ENCODE measurements around the gene PPP1R11.
A peak's percentile ranks its signal among the peaks of the same experiment; 100 is the strongest.

PPP1R11 gene

DNA sequence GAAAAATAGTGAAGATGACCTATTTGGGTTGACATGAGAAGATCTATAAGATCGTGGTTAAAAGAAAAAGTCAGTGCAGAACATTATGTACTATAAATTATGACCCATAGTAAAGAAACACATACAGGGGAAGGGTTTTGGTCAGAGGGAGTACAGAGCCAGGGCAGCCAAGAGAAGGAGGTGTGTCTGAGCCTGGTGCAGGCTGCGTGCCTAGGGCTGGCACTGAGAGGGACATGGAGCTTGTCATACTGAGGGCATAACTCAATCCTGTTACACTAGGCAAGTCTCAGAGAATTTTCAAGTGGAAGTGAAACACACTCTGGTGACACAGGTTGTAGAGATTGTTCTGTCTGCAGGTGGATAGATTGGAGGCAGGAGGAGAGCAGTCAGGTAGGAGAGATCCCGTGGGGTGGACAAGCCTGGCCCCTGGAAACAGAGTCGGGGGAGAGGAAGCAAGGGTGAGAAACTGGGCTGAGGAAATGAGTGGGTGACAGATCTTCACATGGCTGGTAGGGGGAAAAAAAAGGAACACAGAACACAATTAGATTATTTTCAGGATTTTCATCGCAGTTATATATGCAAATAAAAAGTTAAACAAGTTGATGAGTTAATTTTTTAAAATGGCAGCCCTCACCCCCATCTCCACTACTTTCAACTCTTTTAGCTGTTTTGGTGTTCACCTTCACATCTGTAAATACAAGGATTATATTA, 27.1 kb downstream of the PPP1R11 start:
- H3K4me3 ChIP-seq = no peak overlapping the region
- no peak overlapping the region for H3K27ac ChIP-seq
- H3K27me3 ChIP-seq = peaks cover 0 to 88% of the 10 kb centered on the region in 2 donors
- intact Hi-C loops (cut with DNase I; ENCODE audit: low total_unique reads) = no loop called here
- no peaks in the 10 kb centered on the region for H3K36me3 ChIP-seq
- TF ChIP-seq, protein P1, sequence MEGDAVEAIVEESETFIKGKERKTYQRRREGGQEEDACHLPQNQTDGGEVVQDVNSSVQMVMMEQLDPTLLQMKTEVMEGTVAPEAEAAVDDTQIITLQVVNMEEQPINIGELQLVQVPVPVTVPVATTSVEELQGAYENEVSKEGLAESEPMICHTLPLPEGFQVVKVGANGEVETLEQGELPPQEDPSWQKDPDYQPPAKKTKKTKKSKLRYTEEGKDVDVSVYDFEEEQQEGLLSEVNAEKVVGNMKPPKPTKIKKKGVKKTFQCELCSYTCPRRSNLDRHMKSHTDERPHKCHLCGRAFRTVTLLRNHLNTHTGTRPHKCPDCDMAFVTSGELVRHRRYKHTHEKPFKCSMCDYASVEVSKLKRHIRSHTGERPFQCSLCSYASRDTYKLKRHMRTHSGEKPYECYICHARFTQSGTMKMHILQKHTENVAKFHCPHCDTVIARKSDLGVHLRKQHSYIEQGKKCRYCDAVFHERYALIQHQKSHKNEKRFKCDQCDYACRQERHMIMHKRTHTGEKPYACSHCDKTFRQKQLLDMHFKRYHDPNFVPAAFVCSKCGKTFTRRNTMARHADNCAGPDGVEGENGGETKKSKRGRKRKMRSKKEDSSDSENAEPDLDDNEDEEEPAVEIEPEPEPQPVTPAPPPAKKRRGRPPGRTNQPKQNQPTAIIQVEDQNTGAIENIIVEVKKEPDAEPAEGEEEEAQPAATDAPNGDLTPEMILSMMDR (IDR thresholded peaks at IDR 0.05) = no peak
- no peaks in the 10 kb centered on the region for H3K4me1 ChIP-seq
- no peaks in the 10 kb centered on the region for H3K9me3 ChIP-seq
- no peak for DNase-seq

DNA sequence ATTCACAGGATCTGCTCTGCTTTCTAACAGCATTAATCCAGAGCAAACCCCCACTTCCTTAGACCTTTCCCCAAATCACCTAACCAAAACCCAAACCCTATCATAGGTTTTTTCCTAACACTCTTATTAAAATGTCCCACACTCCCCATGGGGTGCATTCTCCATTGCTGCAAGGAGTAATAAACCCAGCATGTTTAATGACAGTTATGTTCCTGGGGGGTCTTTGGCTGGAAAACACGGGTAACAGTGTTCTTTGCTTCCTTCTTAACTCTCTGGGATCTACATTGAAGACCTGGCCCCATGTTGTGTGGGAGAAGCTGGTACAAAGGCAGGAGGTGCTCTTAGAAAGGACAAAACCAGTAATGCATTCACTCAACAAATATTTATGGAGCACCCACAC, 29.8 kb downstream of the PPP1R11 start:
- no peak for DNase-seq
- TF ChIP-seq, protein P1 (IDR thresholded peaks at IDR 0.05) = no peak
- no peaks in the 10 kb centered on the region for H3K36me3 ChIP-seq
- intact Hi-C loops (cut with DNase I; ENCODE audit: low total_unique reads) = no loop called here
- no peaks in the 10 kb centered on the region for H3K9me3 ChIP-seq
- H3K4me1 ChIP-seq = peaks cover 0 to 20% (median 16%) of the 10 kb centered on the region in 4 donors
- no peak overlapping the region for H3K27ac ChIP-seq
- H3K4me3 ChIP-seq = no peak overlapping the region
- H3K27me3 ChIP-seq = peaks cover 0 to 79% of the 10 kb centered on the region in 2 donors

DNA sequence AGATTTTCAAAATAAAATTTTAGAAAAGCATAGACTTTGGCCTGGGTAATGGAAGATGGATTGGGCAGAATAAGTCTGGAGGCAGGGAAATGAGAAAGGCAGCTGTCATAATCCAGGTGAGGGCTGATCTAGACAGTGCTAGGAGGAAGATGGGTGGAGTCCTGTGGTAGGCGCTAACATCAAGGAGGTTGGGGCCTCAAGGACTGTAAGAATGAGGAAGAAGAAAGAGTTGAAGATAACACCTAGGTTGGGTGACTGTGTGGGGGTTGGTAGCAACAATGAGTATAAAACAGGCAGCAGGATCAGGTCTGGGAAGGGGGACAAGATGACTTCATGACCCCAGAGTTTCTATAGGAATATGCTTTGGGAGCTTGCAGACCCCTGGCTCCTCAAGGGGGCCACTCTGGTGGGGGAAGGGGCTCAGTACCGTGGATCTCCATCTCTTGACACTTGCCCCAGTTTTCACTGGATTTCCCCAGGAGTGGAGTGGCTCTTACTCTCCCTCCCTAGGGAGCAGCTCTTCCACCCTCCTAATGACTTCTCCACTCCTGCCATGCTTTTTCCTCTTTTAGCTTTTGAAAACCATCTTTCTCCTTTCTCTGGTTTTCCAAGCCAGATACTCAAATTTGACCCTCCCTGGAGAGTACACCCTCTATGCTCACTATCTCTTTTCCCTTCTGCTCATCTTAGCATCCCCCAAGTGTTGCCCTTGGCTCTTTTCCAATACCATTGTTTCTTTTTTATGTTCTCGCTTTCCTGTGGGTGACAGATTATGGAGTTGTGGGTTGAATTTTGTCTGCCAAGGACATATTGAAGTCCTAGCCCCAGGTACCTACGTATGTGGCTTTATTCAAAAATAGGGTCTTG, 31.1 kb downstream of the PPP1R11 start:
- no peaks in the 10 kb centered on the region for H3K36me3 ChIP-seq
- no peaks in the 10 kb centered on the region for H3K9me3 ChIP-seq
- peaks cover 0 to 32% (median 21%) of the 10 kb centered on the region in 4 donors for H3K4me1 ChIP-seq
- intact Hi-C loops (cut with DNase I; ENCODE audit: low total_unique reads) = no loop called here
- TF ChIP-seq, protein P1 (IDR thresholded peaks at IDR 0.05) = no peak
- no peak overlapping the region for H3K27ac ChIP-seq
- no peak overlapping the region for H3K4me3 ChIP-seq
- DNase-seq = no peak
- peaks cover 0 to 68% of the 10 kb centered on the region in 2 donors for H3K27me3 ChIP-seq

DNA sequence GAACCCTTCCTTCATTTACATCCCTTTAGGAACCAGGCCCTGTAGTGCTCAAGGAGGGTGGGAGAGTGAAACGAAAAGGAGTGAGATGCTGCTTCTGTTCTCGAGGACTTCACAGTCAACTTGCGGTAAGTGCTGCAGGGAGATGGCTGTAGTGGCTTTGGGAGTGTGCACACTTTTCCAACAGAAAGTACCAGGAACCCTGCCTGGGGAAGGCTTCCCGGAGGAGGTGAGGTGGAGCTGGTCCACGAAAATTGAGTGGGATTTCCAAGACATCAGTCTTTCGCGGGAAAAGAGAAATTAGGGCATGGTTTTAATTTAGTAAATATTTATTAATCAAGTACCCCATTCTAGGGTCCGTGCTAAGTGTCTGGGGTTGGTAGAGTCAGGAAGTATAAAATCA, 33.2 kb downstream of the PPP1R11 start:
- peak overlapping the region in 1 of 2 donors; percentile 20 for H3K4me3 ChIP-seq
- H3K36me3 ChIP-seq = no peaks in the 10 kb centered on the region
- intact Hi-C loops (cut with DNase I; ENCODE audit: low total_unique reads) = loop anchor here (5.0 kb wide), 2 partner anchors 33 to 37 kb away; partner anchors contain the start of genes PPP1R11 and TRIM40
- DNase-seq = no peak
- peaks cover 0 to 38% (median 27%) of the 10 kb centered on the region in 4 donors for H3K4me1 ChIP-seq
- TF ChIP-seq, protein P1 (IDR thresholded peaks at IDR 0.05) = no peak
- no peak overlapping the region for H3K27ac ChIP-seq
- H3K27me3 ChIP-seq = peaks cover 0 to 54% of the 10 kb centered on the region in 2 donors
- no peaks in the 10 kb centered on the region for H3K9me3 ChIP-seq

DNA sequence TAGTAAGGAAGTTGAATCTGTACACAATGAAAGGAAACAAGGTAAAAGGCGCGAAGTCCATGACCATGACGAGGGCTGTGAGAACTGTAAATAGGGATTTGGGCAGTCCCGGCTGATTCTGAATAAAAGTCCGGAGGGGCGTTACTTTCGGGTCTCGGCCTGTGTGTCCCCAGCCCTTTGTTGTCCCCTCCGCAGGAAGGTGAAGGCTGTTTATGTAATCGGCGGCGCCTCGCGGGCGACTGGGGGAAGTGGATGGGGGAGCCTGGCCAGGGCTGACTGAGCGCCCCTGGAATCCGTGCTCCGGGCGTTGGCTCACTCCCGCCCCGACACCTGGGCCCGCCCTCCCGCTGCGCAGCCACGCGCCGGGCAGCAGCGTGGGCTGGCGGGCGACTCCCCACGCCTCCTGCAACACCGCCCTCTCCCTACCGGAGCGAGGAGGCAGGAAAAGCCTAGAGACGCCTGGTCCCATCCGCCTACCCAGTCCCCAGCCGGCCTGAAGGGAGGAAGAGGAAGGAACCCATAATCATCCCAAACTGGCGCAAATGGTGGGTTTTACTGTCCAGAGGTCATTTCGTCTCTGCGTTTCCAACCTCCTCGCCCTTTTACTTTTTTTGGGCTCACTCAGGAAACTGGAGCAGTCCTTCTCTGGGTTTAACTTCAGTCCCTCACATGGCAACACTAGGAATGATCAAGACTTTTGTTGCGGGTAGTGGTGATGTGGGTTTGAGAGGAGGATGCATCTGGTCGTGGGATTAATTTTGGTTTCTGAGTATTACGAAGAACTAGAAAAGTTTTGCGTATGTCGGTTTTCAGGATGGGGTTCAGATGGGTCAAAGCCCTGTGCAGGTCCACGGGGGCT, 33.8 kb downstream of the PPP1R11 start:
- DNase-seq = no peak
- intact Hi-C loops (cut with DNase I; ENCODE audit: low total_unique reads) = loop anchor here (5.0 kb wide), 2 partner anchors 34 to 36 kb away; partner anchors contain the start of genes PPP1R11 and TRIM40
- TF ChIP-seq, protein P1 (IDR thresholded peaks at IDR 0.05) = no peak
- Histone ChIP-seq H3K27ac (no peak overlapping the region), H3K27me3 (peaks cover 0 to 50% of the 10 kb centered on the region in 2 donors), H3K36me3 (no peaks in the 10 kb centered on the region), H3K4me1 (peaks cover 0 to 38% (median 27%) of the 10 kb centered on the region in 4 donors), H3K4me3 (peak overlapping the region; percentile 20 to 57), H3K9me3 (no peaks in the 10 kb centered on the region)

Measured in tibial artery (tissue), 4 donors.